CD4-positive, alpha-beta memory T cell (primary cell): ENCODE data around the gene PHACTR3. TPM values are rescaled to one million over a fixed set of nuclear protein-coding genes. Genes with fewer than 3 reads are reported as not detected.

Experiments
- CTCF ChIA-PET: fragments of 350-600 bp; sonication (Branson Sonifier 250); formaldehyde crosslinking; loops from one replicate; lab custom pipeline; 2021; ENCODE audit warnings: inconsistent platforms; ENCODE audit not compliant: partially characterized antibody; lab: Charles Lee
- POLR2A ChIA-PET: fragments of 350-600 bp; sonication (Branson Sonifier 250); formaldehyde crosslinking; loops from one replicate; lab custom pipeline; 2021; ENCODE audit not compliant: partially characterized antibody; lab: Charles Lee
- DNase-seq, 5 donors: peaks; one replicate each; pipeline versions ENCODE4 v3.0.0 to v3.0.0-alpha.2; 2020 to 2022; ENCODE audit warnings: mixed read lengths in 1 of 5
- H3K27ac ChIP-seq: one replicate; pipeline ENCODE4 v1.7.0; 2013; ENCODE audit warnings: low read depth, low read length
- H3K27me3 ChIP-seq: 2 replicates; pipeline ENCODE4 v1.7.0; 2013; ENCODE audit warnings: mild to moderate bottlenecking, low read length, moderate library complexity; ENCODE audit not compliant: insufficient read depth
- H3K36me3 ChIP-seq: 2 replicates; pipeline ENCODE4 v1.7.0; 2013; ENCODE audit warnings: mild to moderate bottlenecking, low read length, moderate library complexity; ENCODE audit not compliant: insufficient read depth
- H3K4me1 ChIP-seq: 2 replicates; pipeline ENCODE4 v1.7.0; 2013; ENCODE audit warnings: mild to moderate bottlenecking, low read length, moderate library complexity; ENCODE audit not compliant: insufficient read depth
- H3K4me3 ChIP-seq, 2 donors: one replicate each; pipeline ENCODE4 v1.7.0; 2013; ENCODE audit warnings: low read length in 2 of 2, mild to moderate bottlenecking in 1 of 2
- H3K9me3 ChIP-seq, 2 donors: one replicate each; pipeline ENCODE4 v1.7.0; 2013; ENCODE audit warnings: low read length in 2 of 2, control low read depth in 1 of 2; ENCODE audit not compliant: control insufficient read depth in 1 of 2
- H3K27ac Mint-ChIP-seq, 7 donors: one replicate each; pipeline ENCODE4 v1.8.0; 2020 to 2021; ENCODE audit warnings: mixed read lengths in 7 of 7, mild to moderate bottlenecking in 6 of 7, inconsistent platforms in 3 of 7, moderate library complexity in 3 of 7
- H3K27me3 Mint-ChIP-seq, 2 donors: one replicate each; pipeline ENCODE4 v1.8.0; 2020 to 2021; ENCODE audit warnings: mixed read lengths in 2 of 2
- H3K36me3 Mint-ChIP-seq, 2 donors: one replicate each; pipeline ENCODE4 v1.8.0; 2020 to 2021; ENCODE audit warnings: mixed read lengths in 2 of 2, inconsistent platforms in 1 of 2, mild to moderate bottlenecking in 1 of 2
- H3K4me1 Mint-ChIP-seq, 4 donors: one replicate each; pipeline ENCODE4 v1.8.0; 2020 to 2021; ENCODE audit warnings: mixed read lengths in 4 of 4, mild to moderate bottlenecking in 1 of 4
- H3K4me3 Mint-ChIP-seq, 8 donors: one replicate each; pipeline ENCODE4 v1.8.0; 2020 to 2021; ENCODE audit warnings: mixed read lengths in 8 of 8, mild to moderate bottlenecking in 7 of 8, moderate library complexity in 6 of 8, inconsistent platforms in 3 of 8
- H3K9me3 Mint-ChIP-seq, 8 donors: one replicate each; pipeline ENCODE4 v1.8.0; 2020 to 2021; ENCODE audit warnings: mixed read lengths in 8 of 8, mild to moderate bottlenecking in 5 of 8, inconsistent platforms in 3 of 8, moderate library complexity in 1 of 8
- intact Hi-C: fragments of 100-400 bp; cut with micrococcal nuclease; formaldehyde crosslinking; loops from one replicate; pipeline ENCODE4 v1.15.1; 2023
- polyA plus RNA-seq, 2 donors: library from polyadenylated mRNA; unstranded; fragments of 300-500 nt; fragmentation: Illumina TruSeq; gene quantifications; one replicate each; pipeline ENCODE4 v1.2.3, GENCODE V29; 2021
- total RNA-seq, 2 experiments: library from RNA; stranded (reverse); gene quantifications; one replicate each; pipeline ENCODE4 v1.2.3, GENCODE V29; 2021

The PHACTR3 gene
- total and polyA plus RNA-seq, 4 experiments from 2014 or later: not detected

GRCh38 chr20:59785986-59786795 lies 181.9 kb downstream of the PHACTR3 start:
- no peak for DNase-seq
- Histone ChIP-seq H3K9me3 (no peaks in the 10 kb centered on the region), H3K4me3 (no peak overlapping the region), H3K27me3 (no peaks in the 10 kb centered on the region), H3K27ac (no peak overlapping the region), H3K4me1 (no peaks in the 10 kb centered on the region), H3K36me3 (no peaks in the 10 kb centered on the region)
- H3K27ac Mint-ChIP-seq: no peak overlapping the region
- no peak overlapping the region for H3K4me3 Mint-ChIP-seq
- no peaks in the 10 kb centered on the region for H3K36me3 Mint-ChIP-seq
- H3K4me1 Mint-ChIP-seq: no peaks in the 10 kb centered on the region
- CTCF ChIA-PET: no interaction called here
- POLR2A ChIA-PET: no interaction called here
- peaks cover 12 to 15% of the 10 kb centered on the region in 2 donors for H3K27me3 Mint-ChIP-seq
- peaks cover 0 to 7% (median under 1%) of the 10 kb centered on the region in 8 donors for H3K9me3 Mint-ChIP-seq
- intact Hi-C loops: no loop called here

- no peak overlapping the region for H3K4me3 Mint-ChIP-seq
- CTCF ChIA-PET: no interaction called here
- intact Hi-C loops: no loop called here
- H3K4me1 Mint-ChIP-seq: no peaks in the 10 kb centered on the region
- POLR2A ChIA-PET: no interaction called here
- no peak overlapping the region for H3K27ac ChIP-seq
- H3K27ac Mint-ChIP-seq: no peak overlapping the region
- no peaks in the 10 kb centered on the region for H3K36me3 Mint-ChIP-seq
- H3K4me1 ChIP-seq: no peaks in the 10 kb centered on the region
- H3K9me3 ChIP-seq: no peaks in the 10 kb centered on the region
- H3K36me3 ChIP-seq: no peaks in the 10 kb centered on the region
- no peaks in the 10 kb centered on the region for H3K27me3 ChIP-seq
- H3K9me3 Mint-ChIP-seq: peaks cover 0 to 11% (median 4%) of the 10 kb centered on the region in 8 donors
- no peak for DNase-seq
- no peak overlapping the region for H3K4me3 ChIP-seq
- H3K27me3 Mint-ChIP-seq: peaks cover 15% of the 10 kb centered on the region in 2 donors
These were observed 182.6 kb downstream of the PHACTR3 start for GRCh38 chr20:59786801-59787537.

GRCh38 chr20:59787538-59787890 lies 183.2 kb downstream of the PHACTR3 start:
- no peaks in the 10 kb centered on the region for H3K4me1 Mint-ChIP-seq
- no peak overlapping the region for H3K27ac Mint-ChIP-seq
- ChIA-PET CTCF (no interaction called here), POLR2A (no interaction called here)
- no peaks in the 10 kb centered on the region for H3K4me1 ChIP-seq
- H3K27me3 ChIP-seq: no peaks in the 10 kb centered on the region
- H3K36me3 Mint-ChIP-seq: no peaks in the 10 kb centered on the region
- H3K9me3 Mint-ChIP-seq: peaks cover 0 to 16% (median 8%) of the 10 kb centered on the region in 8 donors
- H3K27me3 Mint-ChIP-seq: peaks cover 15% of the 10 kb centered on the region in 2 donors
- no peak overlapping the region for H3K4me3 ChIP-seq
- no peak for DNase-seq
- no peaks in the 10 kb centered on the region for H3K36me3 ChIP-seq
- intact Hi-C loops: no loop called here
- H3K27ac ChIP-seq: no peak overlapping the region
- H3K9me3 ChIP-seq: no peaks in the 10 kb centered on the region
- H3K4me3 Mint-ChIP-seq: no peak overlapping the region

GRCh38 chr20:59788196-59788735 lies 183.9 kb downstream of the PHACTR3 start:
- H3K4me3 ChIP-seq: no peak overlapping the region
- Mint-ChIP-seq H3K27ac (no peak overlapping the region), H3K9me3 (peaks cover 0 to 19% (median 12%) of the 10 kb centered on the region in 8 donors), H3K4me3 (no peak overlapping the region), H3K27me3 (peaks cover 15% of the 10 kb centered on the region in 2 donors), H3K36me3 (no peaks in the 10 kb centered on the region), H3K4me1 (no peaks in the 10 kb centered on the region)
- no peaks in the 10 kb centered on the region for H3K36me3 ChIP-seq
- ChIA-PET POLR2A (no interaction called here), CTCF (no interaction called here)
- no peak overlapping the region for H3K27ac ChIP-seq
- no peaks in the 10 kb centered on the region for H3K27me3 ChIP-seq
- no peaks in the 10 kb centered on the region for H3K4me1 ChIP-seq
- intact Hi-C loops: no loop called here
- DNase-seq: no peak
- no peaks in the 10 kb centered on the region for H3K9me3 ChIP-seq

- no peak for DNase-seq
- H3K4me3 Mint-ChIP-seq: no peak overlapping the region
- peaks cover 0 to 23% (median 15%) of the 10 kb centered on the region in 8 donors for H3K9me3 Mint-ChIP-seq
- H3K27me3 Mint-ChIP-seq: peaks cover 15% of the 10 kb centered on the region in 2 donors
- H3K36me3 Mint-ChIP-seq: no peaks in the 10 kb centered on the region
- ChIA-PET CTCF (no interaction called here), POLR2A (no interaction called here)
- Histone ChIP-seq H3K27me3 (no peaks in the 10 kb centered on the region), H3K27ac (no peak overlapping the region), H3K4me1 (no peaks in the 10 kb centered on the region), H3K9me3 (no peaks in the 10 kb centered on the region), H3K4me3 (no peak overlapping the region), H3K36me3 (no peaks in the 10 kb centered on the region)
- no peak overlapping the region for H3K27ac Mint-ChIP-seq
- no peaks in the 10 kb centered on the region for H3K4me1 Mint-ChIP-seq
- intact Hi-C loops: no loop called here
These were observed 184.6 kb downstream of the PHACTR3 start for GRCh38 chr20:59788811-59789397.

GRCh38 chr20:59789686-59790085 lies 185.3 kb downstream of the PHACTR3 start:
- POLR2A ChIA-PET: no interaction called here
- Histone ChIP-seq H3K4me3 (no peak overlapping the region), H3K9me3 (no peaks in the 10 kb centered on the region), H3K27me3 (no peaks in the 10 kb centered on the region), H3K36me3 (no peaks in the 10 kb centered on the region), H3K27ac (no peak overlapping the region), H3K4me1 (no peaks in the 10 kb centered on the region)
- no peaks in the 10 kb centered on the region for H3K36me3 Mint-ChIP-seq
- no peak overlapping the region for H3K27ac Mint-ChIP-seq
- CTCF ChIA-PET: no interaction called here
- DNase-seq: no peak
- peaks cover 14 to 15% of the 10 kb centered on the region in 2 donors for H3K27me3 Mint-ChIP-seq
- no peaks in the 10 kb centered on the region for H3K4me1 Mint-ChIP-seq
- H3K4me3 Mint-ChIP-seq: no peak overlapping the region
- peaks cover 0 to 23% (median 15%) of the 10 kb centered on the region in 8 donors for H3K9me3 Mint-ChIP-seq
- intact Hi-C loops: no loop called here

- Histone ChIP-seq H3K27me3 (no peaks in the 10 kb centered on the region), H3K36me3 (no peaks in the 10 kb centered on the region), H3K4me3 (no peak overlapping the region), H3K9me3 (no peaks in the 10 kb centered on the region), H3K4me1 (no peaks in the 10 kb centered on the region), H3K27ac (no peak overlapping the region)
- Mint-ChIP-seq H3K4me3 (no peak overlapping the region), H3K4me1 (no peaks in the 10 kb centered on the region), H3K27me3 (peaks cover 14 to 15% of the 10 kb centered on the region in 2 donors), H3K9me3 (peaks cover 0 to 27% (median 15%) of the 10 kb centered on the region in 8 donors), H3K36me3 (no peaks in the 10 kb centered on the region), H3K27ac (no peak overlapping the region)
- no peak for DNase-seq
- intact Hi-C loops: no loop called here
- POLR2A ChIA-PET: no interaction called here
- CTCF ChIA-PET: interaction anchor here (0.7 kb wide), 1 partner anchor 8 kb away, joined by 3 read pairs; no protein-coding TSS in a partner anchor
These were observed 186.0 kb downstream of the PHACTR3 start for GRCh38 chr20:59790346-59790745.
